Stimulated activated CD4-positive, alpha-beta T cell treated with anti-CD3 and anti-CD28 coated beads, Interleukin-15, amount 100 ng/mL, for 1 hour (primary cell): ENCODE results near the gene BCDIN3D.

Source experiments
- DNase-seq, 2 donors: peaks; one replicate each; pipeline ENCODE4 v3.0.0-alpha.2; 2020; ENCODE audit warnings: low read depth in 1 of 2, low spot score in 1 of 2

BCDIN3D gene

DNA sequence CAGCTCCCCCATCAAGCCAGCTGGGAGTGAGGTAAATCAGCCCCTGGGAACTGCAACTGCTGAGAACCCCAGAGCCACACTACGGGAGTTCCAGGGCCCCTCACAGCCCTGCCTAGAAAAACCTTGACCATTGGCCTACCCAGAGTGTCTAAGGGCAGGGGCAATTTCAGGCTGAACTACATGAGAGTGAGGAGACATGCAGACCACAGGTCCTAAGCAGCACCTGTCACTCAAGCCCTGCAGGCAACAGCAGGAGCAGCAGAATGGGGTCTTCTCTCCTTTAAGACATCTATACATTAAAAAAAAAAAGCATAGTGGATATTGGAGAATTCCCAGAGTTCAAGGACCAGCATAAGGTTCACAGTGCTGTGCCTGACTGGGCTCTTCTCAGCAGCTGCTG, 19.6 kb downstream of the BCDIN3D start:
- no peak for DNase-seq

DNA sequence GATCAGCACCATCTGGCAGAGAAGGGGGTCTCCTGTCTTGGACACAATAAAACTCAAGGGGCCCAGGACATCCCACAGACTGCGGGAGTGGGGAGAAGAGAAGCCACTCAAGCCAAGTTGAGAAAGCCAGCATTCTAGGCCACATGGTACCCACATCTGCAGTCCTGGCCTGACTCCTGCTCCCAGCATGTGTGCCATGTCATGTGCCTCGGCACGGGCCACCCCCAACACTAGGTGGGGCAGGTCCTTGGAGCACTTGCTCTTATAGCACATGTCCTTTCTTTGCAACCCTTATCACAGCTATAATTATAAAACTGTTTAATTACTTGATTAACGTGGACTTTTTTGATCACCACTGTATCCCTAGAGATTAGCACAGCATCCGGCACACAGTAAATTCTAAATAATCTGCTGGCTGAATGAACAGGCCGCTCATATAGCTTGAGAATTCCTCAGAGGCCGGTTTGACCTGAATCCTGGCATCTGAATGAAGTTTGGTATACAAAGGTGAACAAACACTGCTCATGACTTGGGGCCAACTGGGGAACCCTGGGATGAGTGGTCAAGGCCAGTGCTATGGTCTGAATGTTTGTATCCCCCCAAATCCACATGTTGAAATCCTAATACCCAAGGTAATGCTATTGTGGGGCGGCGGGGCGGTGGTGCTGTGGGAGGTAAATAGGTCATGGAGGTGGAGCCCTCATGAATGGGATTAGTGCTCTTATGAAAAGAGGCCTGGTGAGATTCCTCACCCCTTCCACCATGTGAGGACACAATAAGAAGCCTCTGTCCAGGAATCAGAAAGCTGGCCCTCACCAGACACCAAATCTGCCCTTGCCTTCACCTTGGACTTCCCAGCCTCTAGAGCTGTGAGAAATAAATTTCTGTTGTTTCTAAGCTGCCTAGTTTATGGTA, 21.3 kb downstream of the BCDIN3D start:
- DNase-seq, result no peak

DNA sequence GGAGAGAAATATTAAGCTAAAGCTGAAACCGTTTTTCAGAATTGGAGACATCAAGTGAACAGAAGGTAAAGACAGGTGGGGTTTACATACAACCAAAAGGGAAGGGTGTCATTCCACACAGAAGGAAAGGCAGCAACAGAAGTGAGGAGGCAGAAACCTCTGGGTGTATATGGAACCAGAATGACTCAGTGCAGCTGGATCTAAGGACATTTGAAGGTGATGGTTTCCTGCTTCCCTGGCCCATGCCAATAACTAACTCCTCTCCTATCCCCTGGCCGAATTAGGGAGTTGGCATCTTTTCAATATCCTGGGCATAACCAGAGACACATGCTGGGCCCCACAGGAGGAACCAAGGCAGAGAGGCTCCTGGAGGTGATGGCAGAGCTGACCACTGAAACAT, 23.1 kb downstream of the BCDIN3D start:
- no peak for DNase-seq

DNA sequence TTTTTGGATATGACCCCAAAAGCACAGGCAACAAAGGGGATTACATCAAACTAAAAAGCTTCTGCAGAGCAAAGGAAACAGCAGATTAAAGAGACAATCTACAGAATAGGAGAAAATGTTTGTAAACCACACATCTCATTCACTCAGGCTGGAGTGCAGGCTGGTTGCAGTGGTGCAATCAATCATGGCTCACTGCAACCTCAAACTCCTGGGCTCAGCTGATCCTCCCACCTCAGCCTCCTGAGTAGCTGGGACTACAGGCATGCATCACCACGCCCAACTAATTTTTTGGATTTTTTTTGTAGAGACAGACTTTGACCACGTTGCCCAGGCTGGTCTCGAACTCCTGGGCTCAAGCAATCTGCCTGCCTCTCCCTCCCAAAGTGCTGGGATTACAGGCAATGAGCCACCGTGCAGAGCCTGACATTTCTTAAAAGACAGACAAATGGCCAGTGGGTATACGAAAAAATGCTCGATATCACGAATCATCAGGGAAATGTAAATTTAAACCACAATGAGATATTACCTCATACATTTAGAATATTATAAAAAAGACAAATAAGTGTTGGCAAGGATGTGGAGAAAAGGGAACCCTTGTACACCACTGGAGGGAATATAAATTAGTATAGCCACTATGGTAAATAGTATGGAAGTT, 24.5 kb downstream of the BCDIN3D start:
- no peak for DNase-seq

DNA sequence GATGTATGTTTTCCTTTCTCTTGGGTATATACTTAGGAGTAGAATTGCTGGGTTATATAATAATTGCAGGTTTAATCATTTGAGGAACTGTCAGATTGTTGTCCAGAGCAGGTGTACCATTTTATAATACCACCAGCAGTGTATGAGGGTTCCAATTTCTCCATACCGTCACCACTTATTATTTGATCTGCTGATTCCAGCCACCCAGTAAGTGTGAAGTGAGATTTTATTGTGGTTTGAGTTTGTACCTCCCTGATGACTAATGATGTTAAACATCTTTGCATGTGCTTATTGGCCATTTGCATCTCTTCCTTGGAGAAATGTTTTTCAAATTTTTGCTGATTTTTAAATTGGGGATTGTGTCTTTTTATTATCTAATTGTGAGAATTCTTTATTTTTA, 29.8 kb downstream of the BCDIN3D start:
- DNase-seq, result no peak

DNA sequence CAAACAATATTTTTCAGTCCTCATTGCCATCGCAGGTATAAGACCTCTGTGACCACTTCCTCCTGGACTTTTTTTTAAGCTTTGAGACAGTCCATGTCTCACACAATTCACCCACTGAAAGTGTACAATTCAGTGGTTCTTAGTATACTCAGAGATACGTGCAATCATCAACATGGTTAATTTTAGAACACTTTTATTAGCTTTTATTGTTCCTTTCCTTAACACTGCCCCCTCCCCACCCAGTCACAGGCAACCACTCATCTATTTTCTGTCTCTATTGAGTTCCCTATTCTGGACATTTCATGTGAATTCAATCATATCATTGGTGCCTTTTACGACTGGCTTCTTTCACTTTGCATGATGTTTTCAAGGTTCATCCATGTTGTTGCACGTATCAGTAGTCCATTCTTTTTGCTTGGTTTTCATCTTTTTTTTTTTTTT, 30.9 kb downstream of the BCDIN3D start:
- DNase-seq, result no peak

DNA sequence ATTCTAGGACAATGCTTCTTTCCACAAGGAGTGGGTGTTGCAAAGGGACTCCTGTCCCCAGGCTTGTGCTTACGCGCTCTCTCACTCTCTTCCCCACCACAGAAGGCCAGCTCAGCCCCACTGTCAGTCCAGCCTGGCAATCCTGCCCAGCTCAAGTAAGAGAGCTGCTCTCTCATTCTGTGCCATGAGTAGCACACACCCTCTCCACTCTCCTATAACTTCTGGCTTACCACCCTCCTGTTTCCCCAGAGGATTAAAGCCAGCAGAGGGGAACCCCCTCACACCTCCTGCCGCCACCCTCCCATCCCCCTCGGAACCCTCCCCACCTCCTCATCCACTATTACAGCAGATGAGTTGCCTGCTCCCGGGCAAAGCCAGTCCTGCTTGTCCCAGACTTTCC, 31.8 kb downstream of the BCDIN3D start:
- no peak for DNase-seq

DNA sequence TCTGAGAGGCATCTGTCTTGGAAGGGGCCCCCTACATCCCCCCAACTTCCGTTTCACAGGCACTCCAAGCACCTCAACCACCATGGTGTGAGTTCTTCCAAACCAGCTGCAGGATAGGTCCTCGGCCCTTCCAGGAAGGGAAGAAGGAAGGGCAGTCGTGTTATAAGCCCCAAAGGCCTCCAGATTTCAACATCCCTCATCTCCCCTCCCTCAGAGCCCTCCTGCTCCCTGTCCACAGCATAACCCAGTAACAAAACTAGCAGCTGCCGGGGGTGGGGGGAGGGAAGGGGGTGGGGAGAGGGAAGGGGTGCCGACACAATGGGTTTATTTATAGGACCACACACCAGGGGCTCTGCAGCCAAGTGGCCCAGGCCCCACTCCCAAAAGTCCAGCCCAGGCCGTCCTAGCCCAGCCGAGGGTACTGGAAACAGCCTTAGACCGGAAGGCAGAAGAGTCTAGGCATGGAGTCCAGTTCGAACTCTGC, 33.0 kb downstream of the BCDIN3D start:
- no peak for DNase-seq

DNA sequence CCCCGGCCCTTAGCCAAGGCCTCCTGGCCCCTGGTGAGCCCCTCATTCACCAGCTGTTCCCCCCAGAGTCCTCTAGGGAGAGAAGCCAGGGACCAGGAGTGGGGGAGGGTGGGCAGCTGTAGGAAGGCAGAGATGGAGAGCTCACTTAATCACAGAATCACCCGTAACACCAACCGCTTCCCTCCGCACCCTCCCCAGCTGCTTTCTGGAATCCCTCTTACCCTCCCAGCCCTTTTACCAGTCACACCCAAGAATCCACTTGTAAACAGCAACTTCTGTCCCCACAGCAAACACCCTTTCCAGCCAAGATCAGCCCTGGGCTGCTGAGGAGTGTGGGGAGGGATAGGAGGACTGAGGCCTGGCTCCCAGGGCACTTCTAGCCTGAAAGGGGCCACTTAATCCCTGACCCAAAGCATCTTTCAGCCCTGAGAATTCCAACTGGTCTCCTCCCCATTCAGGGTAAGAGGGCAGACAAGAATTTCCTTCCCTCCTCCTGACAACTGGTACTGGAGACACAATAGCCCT, 33.5 kb downstream of the BCDIN3D start:
- no peak for DNase-seq

DNA sequence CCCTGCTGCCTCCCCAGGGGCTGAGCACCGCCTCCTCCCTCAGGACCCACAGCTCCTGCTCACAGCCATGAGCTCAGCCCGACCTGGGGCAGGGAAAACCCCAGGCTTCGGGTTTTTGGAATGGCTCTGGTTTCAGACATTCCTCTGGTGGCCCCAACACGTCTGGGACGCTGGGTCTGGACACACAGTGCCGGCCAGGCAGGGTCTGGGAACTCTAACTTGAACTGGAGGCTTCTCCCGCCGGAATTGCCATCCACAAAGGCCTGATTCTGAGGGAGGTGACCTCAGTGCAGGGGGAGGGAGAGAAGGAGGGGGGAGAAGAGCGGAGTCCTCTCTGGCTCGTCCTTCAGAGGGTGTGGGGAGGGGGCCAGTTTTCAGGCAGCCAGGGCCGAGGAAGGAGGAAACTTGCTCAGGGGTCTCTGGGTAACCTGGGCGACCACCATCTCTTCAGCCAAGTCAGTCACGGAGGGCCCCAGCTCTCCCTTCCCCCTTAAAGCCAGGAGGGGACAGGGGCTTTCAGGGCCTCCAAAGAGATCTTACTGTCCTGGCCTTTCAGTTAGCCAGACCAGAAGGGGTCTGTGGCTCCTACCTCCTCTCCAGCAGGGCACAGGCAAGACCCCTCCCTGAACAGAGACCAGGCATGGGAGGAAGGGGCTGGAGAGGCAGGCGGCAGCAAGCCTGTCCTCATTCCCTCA, 34.1 kb downstream of the BCDIN3D start:
- no peak for DNase-seq

DNA sequence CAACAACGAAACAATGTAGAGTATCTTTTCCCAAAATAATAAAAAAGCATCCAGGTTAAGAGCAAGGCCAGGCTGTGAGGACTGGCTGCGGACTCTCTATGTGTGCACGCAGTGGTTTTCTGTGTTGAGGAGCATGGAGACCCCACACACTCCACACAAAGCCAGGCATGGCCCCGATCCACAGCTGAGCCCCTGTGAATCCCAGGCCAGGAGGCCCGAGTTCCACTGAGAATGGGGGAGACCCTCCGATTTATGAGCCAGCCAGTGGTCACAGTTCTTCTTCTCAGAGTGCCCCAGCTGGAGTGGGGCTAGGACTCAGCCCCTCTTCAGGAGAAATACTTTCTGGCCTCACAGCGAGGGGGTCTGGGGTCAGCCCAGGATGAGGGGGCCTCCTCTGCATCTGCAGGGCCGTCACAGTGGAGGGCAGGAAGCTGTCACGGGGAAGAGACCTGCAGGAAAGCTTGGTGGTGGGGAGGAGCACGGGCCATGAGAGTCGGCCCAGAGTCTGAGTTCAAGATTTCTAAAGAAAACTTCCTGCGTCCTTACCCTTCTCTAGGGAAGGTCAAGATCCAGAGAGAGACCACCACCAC, 34.8 kb downstream of the BCDIN3D start:
- no peak for DNase-seq

DNA sequence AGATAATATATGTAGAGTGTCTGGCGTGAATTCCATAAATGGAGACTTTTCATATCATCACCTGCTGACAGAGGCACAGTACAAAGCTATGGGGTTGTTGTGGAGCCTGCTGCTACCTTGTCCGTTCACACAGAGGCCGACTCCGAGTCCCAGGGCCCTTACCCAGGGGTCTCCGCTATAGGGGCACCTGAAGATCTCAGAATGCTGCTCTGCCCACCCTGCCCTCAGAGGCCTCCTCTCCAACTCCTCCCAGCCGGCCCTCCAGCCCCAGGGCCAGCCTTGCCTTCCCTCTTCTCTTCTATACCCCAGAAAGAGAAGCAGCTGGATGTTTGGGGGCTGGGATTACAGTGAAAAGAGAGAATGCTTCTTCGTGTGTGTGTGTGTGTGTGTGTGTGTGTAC, 36.0 kb downstream of the BCDIN3D start:
- no peak for DNase-seq

DNA sequence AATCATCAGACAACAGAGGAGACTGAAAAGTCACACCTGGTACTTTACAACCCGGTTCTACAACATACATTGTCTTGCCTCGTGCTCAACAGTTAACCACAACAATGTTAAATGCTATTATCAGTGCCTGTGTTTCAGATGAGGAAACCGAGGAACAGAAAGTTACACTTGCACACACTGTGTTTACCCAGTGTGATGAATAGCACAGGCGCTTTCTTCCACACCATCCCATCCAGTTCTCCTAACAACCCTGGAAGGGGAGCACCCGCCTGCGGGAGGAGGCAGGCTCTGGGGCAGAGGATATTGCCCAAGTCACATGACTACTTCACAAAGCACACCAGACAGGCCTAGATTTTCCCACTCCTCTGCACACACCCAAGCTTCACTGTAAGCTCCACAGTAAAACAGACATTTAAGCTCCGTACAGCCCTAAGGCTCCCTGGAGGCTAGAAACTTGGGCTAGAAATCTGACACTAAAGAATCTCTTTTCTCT, 36.5 kb downstream of the BCDIN3D start:
- DNase-seq, result no peak

DNA sequence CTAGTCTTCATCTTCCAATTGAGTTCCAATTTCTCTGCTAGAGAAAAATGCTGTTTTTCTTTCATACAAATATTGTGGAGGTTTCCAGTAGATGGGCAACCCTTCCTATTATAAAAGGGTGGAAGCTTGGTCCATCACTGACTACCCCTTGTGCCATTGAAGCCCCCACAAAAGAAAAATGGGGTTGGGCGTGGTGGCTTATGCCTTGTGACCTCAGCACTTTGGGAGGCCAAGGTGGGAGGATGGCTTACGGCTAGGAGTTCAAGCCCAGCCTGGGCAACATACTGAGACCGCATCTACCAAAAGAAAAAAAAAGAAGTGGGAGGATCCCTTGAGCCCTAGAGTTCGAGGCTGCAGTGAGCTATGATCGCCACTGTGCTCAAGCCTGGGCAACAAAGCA, 37.5 kb downstream of the BCDIN3D start:
- no peak for DNase-seq

DNA sequence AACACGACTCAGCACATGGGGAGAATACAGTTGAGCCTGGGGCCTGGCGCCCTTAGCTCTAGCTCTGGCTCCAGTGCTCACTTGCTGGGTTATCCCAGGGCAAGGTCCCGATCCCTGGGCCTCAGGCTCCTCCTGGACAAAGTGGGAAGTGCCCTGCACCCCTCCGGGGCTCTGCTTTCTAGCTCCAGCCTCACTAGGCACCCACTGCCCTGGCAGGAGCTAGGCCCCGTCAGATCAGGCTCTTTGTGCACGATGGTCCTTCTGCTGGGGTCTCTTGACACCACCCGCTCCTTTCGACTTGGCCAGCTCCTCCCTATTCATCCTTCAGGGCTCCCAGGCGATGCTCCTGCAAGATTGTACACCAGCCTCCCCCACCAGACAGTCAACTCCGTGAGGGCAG, 38.1 kb downstream of the BCDIN3D start:
- DNase-seq, result no peak

DNA sequence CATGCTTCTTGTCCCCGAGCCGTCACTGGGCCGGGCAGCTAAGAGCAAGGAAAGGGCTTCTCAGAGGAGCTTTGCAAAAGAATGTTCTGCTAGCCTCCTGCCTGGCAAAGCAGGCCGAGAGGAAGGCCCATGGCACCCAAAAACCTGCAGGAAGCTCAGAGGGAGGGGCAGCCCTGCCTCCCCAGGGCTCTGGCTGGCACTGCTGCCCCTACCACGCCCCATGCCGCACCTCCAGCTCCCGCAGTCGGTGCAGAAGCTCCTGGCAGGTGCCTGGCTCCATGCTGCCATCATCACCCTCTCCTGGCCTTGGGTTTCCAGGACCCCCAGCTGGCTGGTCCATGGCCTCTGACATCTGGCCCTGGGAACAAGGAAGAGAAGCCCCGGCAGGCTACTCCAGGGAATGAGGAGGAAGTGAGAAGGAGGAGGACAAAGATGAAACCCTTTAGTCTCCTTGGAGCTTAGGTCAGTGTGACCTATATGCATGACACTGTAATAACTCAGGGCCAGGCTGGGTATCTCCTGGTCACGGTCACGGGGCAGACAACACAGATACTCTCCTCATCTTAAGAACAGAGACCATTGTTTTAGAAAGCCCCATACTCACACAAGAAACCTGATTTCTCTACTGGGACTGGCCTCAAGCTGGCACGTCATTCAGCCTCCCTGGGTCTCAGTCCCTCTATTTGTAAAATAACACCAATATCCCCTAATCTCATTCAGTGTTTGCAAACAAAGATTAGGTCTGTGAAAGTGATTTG, 39.0 kb downstream of the BCDIN3D start:
- DNase-seq, result no peak

DNA sequence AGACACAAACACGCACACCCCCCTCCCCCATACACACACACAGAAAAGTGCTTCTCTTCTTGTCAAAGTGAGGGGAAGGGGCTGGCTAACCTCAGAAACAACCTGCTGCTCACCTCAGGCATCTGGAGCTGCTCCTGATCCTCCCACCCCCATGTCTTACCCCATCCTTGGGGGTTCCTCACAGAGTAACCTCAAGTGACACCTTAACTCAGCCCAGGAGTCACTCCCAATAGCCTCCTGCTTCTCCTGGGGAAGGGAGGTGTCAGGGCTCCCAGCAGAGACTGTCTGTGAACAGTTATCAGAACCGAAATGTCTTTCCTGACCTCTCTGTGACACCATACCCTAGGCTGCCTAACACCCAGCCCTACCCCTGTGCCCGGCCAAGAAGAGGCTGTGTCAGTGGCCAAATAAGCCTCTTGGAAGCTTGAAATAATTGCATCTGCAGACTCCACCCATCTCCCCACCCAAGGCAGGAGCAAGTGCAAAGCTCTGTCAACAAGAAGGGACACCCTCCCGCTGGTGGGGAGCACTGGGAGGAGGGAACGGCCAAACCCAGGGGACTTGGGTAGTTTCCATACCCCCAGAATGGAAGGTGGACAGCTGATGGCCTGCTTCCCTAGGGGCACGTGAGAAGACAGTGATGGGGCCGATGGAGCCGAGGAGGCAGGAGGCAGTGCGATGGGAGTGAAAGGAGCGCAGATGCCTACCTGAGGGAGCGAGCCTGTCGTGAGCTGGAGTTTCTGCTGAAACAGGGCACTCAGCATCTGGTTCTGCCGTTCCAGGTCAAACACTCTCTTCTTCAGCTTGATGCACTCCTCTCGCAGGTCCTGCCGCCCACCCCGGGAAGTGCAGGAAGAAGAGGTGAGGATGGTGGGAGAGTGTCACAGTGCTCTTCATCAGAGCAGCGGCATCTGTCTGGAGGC, 41.5 kb downstream of the BCDIN3D start:
- DNase-seq, result no peak

DNA sequence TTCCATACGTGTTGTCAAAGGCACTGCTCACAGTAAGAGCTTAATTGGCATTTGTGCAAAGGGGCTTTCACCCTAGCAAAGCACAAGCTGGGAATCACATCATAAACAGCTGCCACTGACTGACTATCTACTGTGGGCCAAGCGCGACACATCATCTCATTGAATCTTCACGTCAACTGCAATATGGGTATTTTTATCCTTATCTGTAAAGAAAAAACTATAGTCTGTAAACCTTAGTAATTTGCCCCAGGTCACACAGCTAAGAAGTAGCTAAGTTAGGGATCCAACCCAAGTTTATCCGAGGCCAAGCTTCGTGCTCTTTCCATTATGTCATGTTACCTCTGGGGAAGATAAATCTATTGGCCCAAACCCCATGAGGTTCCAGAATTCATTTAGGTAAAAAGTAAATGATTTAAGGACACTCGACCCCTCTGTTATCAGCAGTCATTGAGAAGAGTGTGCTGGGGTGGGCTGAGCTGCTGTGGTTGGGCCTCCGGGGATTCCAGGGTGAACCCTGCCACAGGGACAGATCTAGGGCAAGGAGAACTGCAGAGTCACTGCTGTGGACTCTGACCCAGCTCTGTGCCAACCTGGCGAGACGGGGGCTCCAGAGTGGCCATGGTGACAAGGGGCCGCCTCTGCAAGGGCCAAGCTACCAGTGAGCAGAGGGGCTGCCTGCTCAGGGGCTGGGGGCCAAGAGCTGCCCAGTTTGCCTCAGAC, 42.3 kb downstream of the BCDIN3D start:
- DNase-seq, result no peak

DNA sequence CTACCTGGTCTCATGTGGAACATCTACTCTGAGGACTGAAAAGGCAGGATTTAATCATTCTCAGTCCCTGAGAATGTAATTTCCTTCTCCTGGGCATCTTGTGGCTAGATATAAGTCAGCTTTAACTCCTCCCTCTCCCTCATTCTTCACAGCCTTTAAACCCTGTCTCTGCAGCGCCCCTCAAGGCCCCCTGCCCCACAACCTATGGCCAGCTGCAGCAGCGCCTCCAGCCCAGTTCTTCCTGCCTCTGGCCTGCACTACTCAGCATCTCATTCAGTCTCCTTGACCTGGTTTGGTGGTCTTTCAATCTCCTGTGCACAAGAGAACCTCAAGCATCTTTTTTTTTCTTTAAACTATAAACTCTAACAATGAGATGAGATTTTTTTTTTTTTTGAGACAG, 44.0 kb downstream of the BCDIN3D start:
- no peak for DNase-seq
